ENCODE measurements around the gene RBM44. TPM values are rescaled to one million over a fixed set of nuclear protein-coding genes. Genes with fewer than 3 reads are reported as not detected.

The RBM44 gene
- total and polyA plus RNA-seq, 2 donors (not counting 1 experiment from before 2014, with no cell fraction given) = 0.17 to 0.34 TPM

GRCh38 chr2:237886685-237887481, 88.3 kb downstream of the RBM44 start:
- no peak overlapping the region for H3K27ac ChIP-seq (ENCODE audit: insufficient read depth, low read length)
- H3K4me3 ChIP-seq (replicated peaks in 1 of 4; ENCODE audit: control extremely low read depth in 1 of 4, insufficient read depth in 1 of 4, low read depth in 3 of 4, low read length in 4 of 4) = no peak overlapping the region
- H3K9me3 ChIP-seq (ENCODE audit: control insufficient read depth, insufficient read depth, low read depth, low read length) = no peaks in the 10 kb centered on the region
- H3K27me3 ChIP-seq (ENCODE audit: control insufficient read depth, insufficient read depth, low read length) = no peaks in the 10 kb centered on the region
- no peaks in the 10 kb centered on the region for H4K20me1 ChIP-seq (ENCODE audit: control insufficient read depth, extremely low read depth, insufficient read depth, low read length)
- no peaks in the 10 kb centered on the region for H3K79me2 ChIP-seq (ENCODE audit: control insufficient read depth, insufficient read depth, low read length)
- no peak overlapping the region for H3K9ac ChIP-seq (ENCODE audit: insufficient read depth, low read length)
- H2AFZ ChIP-seq (ENCODE audit: low read length) = no peak overlapping the region
- peak; percentile 84 to 91 for DNase-seq (ENCODE audit: low read depth in 2 of 2)
- TF ChIP-seq CTCF (conservative IDR thresholded peaks at IDR 0.05 in 1 of 2, IDR thresholded peaks at IDR 0.05 in 1 of 2; ENCODE audit: low read depth in 1 of 2, low read length in 2 of 2) (no peak), EZH2 (IDR thresholded peaks at IDR 0.05; ENCODE audit: low read length, missing control alignments) (no peak)
- peaks cover 5% of the 10 kb centered on the region for H3K4me1 ChIP-seq (ENCODE audit: control insufficient read depth, extremely low read depth, insufficient read depth, low read length)
- H3K4me2 ChIP-seq (ENCODE audit: extremely low read depth, insufficient read depth, low read length) = no peak overlapping the region
- no peaks in the 10 kb centered on the region for H3K36me3 ChIP-seq (ENCODE audit: control insufficient read depth, insufficient read depth, low read length)

DNA sequence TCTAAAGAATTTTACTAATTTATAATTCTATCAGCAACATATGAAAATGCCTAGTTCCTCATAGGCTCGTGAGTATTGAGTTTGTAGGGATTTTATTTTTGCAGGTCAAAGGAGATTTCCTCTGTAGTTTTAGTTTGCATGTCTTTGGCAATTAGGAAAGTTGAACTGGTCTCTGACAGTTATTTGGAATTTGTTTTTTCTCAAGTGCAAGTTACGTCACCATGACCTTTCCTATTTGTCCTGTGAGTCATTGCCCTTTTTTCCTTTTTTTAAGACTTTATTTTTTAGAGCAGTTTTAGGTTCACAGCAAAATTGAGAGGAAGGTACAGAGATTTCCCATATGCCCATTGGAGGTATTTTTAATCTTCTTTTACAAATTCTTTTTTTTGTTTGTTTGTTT, 89.8 kb downstream of the RBM44 start:
- peak; percentile 75 to 93 for DNase-seq (ENCODE audit: low read depth in 2 of 2)
- H3K79me2 ChIP-seq (ENCODE audit: control insufficient read depth, insufficient read depth, low read length) = no peaks in the 10 kb centered on the region
- no peak overlapping the region for H2AFZ ChIP-seq (ENCODE audit: low read length)
- peaks cover 5% of the 10 kb centered on the region for H3K4me1 ChIP-seq (ENCODE audit: control insufficient read depth, extremely low read depth, insufficient read depth, low read length)
- no peaks in the 10 kb centered on the region for H4K20me1 ChIP-seq (ENCODE audit: control insufficient read depth, extremely low read depth, insufficient read depth, low read length)
- H3K4me3 ChIP-seq (replicated peaks in 1 of 4; ENCODE audit: control extremely low read depth in 1 of 4, insufficient read depth in 1 of 4, low read depth in 3 of 4, low read length in 4 of 4) = no peak overlapping the region
- peak overlapping the region; percentile 63 for H3K4me2 ChIP-seq (ENCODE audit: extremely low read depth, insufficient read depth, low read length)
- no peak overlapping the region for H3K9ac ChIP-seq (ENCODE audit: insufficient read depth, low read length)
- no peaks in the 10 kb centered on the region for H3K27me3 ChIP-seq (ENCODE audit: control insufficient read depth, insufficient read depth, low read length)
- no peaks in the 10 kb centered on the region for H3K36me3 ChIP-seq (ENCODE audit: control insufficient read depth, insufficient read depth, low read length)
- peak overlapping the region; percentile 9 for H3K27ac ChIP-seq (ENCODE audit: insufficient read depth, low read length)
- H3K9me3 ChIP-seq (ENCODE audit: control insufficient read depth, insufficient read depth, low read depth, low read length) = no peaks in the 10 kb centered on the region
- no peak for TF ChIP-seq CTCF (conservative IDR thresholded peaks at IDR 0.05 in 1 of 2, IDR thresholded peaks at IDR 0.05 in 1 of 2; ENCODE audit: low read depth in 1 of 2, low read length in 2 of 2)
- no peak for TF ChIP-seq EZH2 (IDR thresholded peaks at IDR 0.05; ENCODE audit: low read length, missing control alignments)

GRCh38 chr2:237889016-237889415, 90.4 kb downstream of the RBM44 start:
- peaks cover 5% of the 10 kb centered on the region for H3K4me1 ChIP-seq (ENCODE audit: control insufficient read depth, extremely low read depth, insufficient read depth, low read length)
- no peak overlapping the region for H2AFZ ChIP-seq (ENCODE audit: low read length)
- H3K9ac ChIP-seq (ENCODE audit: insufficient read depth, low read length) = no peak overlapping the region
- H3K27ac ChIP-seq (ENCODE audit: insufficient read depth, low read length) = no peak overlapping the region
- no peaks in the 10 kb centered on the region for H3K9me3 ChIP-seq (ENCODE audit: control insufficient read depth, insufficient read depth, low read depth, low read length)
- no peaks in the 10 kb centered on the region for H3K27me3 ChIP-seq (ENCODE audit: control insufficient read depth, insufficient read depth, low read length)
- no peak for TF ChIP-seq CTCF (conservative IDR thresholded peaks at IDR 0.05 in 1 of 2, IDR thresholded peaks at IDR 0.05 in 1 of 2; ENCODE audit: low read depth in 1 of 2, low read length in 2 of 2)
- TF ChIP-seq EZH2 (IDR thresholded peaks at IDR 0.05; ENCODE audit: low read length, missing control alignments) = no peak
- no peaks in the 10 kb centered on the region for H4K20me1 ChIP-seq (ENCODE audit: control insufficient read depth, extremely low read depth, insufficient read depth, low read length)
- no peaks in the 10 kb centered on the region for H3K36me3 ChIP-seq (ENCODE audit: control insufficient read depth, insufficient read depth, low read length)
- no peak overlapping the region for H3K4me3 ChIP-seq (replicated peaks in 1 of 4; ENCODE audit: control extremely low read depth in 1 of 4, insufficient read depth in 1 of 4, low read depth in 3 of 4, low read length in 4 of 4)
- H3K79me2 ChIP-seq (ENCODE audit: control insufficient read depth, insufficient read depth, low read length) = no peaks in the 10 kb centered on the region
- H3K4me2 ChIP-seq (ENCODE audit: extremely low read depth, insufficient read depth, low read length) = no peak overlapping the region
- DNase-seq (ENCODE audit: low read depth in 2 of 2) = no peak

Measured in fibroblast of lung (primary cell).